ENCODE results near the gene FRYL.
A peak's percentile ranks its signal among the peaks of the same experiment; 100 is the strongest.
"Not testable (repeated sequence)": the region's sequence is repeated elsewhere in the genome, so short reads cannot be mapped to it uniquely, and the experiment has no call there.

Gene FRYL

DNA sequence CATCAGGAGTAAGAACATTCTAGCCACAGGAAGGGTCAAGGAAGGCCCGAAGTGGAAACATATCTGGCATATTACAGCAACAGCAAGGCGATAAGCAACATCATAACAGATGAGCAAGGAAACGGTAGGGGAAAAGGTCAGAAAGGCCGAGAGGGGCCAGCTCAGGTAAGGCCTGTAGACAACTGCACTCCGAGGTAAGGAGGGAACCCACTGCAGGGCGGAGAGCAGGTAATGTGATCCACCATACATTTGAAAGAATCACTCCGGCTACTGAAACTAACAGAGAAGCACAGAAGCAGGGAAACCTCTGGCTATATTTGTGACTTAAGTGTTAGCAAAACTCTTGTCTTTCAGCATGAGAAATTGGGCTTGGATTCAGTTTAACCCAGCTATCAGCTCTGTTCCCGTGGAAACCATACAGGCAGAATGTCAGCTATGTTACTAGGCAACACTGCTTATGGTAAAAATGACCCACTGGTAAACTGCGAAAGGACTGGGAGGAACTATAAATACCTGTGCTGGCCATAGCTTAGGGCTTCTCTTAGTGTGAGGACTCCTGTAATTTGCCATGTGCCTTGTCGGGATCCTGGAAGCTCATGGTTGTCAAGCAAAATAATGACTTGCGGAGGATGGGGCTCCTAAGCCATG, 31.0 kb downstream of the FRYL start:
- DNase-seq (ENCODE audit: low read depth in 2 of 3, low spot score in 2 of 3) = no peak

DNA sequence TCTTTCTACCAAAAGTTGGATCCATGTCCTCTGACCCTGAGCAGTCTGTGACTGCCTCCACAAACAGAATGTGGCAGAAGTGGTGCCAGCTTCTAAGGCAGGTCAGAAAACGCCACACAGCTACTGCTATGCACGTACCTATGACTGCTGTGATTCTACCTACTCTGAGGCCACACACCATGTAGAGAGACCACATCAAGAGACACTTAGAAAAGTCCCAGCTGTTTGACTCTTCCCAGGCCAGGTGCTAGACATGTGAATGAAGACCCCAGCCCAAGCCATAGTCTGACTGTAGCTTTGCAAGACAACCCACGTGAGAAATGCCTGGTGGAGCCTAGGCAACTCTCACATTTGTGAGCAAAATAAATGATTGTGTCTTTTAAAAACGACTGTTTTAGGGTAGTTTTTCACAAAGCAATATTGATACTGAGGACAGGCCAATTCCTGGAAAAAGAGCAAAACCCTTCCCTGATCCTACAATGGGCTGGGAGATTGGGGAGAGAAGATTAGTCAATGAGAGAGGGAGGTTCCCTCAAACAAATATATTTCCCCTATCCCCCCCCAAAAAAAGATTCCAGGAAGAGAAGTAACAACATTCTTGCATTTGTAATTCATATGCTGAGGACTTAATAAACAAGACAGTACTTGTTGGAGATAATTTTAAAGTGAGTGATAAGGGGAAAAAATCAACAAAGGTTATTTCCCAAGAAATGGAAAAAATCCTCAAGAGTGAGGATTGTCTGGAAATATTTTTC, 33.3 kb downstream of the FRYL start:
- no peak for DNase-seq (ENCODE audit: low read depth in 2 of 3, low spot score in 2 of 3)

DNA sequence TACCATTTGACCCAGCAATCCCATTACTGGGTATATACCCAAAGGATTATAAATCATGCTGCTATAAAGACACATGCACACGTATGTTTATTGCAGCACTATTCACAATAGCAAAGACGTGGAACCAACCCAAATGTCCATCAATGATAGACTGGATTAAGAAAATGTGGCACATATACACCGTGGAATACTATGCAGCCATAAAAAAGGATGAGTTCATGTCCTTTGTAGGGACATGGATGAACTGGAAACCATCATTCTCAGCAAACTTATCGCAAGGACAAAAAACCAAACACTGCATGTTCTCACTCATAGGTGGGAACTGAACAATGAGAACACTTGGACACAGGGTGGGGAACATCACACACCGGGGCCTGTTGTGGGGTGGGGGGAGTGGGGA, 34.9 kb downstream of the FRYL start:
- not testable (repeated sequence) for DNase-seq (ENCODE audit: low read depth in 2 of 3, low spot score in 2 of 3)

DNA sequence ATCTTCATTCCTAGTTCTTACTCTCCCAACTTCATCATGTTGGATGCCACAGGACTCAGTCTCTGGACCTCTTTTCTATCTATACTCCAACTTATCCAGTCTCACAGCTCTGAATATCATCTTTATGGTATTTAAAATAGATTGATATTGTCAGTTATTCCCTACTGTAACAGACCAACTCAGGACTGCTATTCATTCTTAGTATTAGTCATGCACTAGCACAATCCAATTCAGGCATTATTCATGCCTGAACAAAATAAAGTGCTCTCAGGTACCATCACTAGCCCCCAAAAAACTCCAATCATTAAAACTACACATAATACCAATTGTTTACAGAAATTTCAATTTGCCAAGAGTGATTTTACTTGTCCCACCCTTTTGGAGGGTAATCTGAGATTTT, 37.7 kb downstream of the FRYL start:
- no peak for DNase-seq (ENCODE audit: low read depth in 2 of 3, low spot score in 2 of 3)

DNA sequence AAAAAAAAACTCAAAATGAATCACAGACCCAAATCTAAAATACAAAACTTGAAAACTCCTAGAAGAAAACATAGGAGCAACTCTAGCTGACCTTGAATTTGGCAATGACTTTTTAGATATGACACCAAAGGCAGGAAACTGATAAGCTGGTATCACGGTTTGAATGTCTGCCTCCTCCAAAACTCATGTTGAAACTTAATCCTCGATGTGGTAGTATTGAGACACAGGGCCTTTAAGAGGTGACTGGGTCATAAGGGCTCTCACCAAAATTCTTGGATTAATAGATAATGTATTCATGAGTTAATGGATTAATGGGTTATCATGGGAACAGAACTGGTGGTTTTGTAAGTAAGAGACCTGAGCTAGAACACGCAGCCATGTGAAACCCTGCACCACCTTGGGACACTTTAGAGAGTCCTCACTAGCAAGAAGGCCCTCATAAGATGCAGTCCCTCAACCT, 40.5 kb downstream of the FRYL start:
- no peak for DNase-seq (ENCODE audit: low read depth in 2 of 3, low spot score in 2 of 3)

DNA sequence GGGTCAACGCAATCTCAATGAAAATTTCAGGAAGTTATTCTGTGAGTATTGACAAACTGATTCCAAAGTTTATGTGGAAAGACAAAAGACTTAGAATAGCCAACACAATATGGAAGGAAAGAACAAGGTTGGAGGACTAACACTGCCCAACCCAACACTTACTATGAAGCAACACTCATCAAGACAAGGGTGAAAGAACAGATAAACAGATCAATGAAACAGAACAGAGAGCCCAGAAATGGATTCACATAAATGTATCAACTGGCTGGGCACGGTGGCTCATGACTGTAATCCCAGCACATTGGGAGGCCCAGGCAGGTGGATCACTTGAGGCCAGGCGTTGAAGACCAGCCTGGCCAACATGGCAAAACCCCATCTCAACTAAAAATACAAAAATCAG, 41.2 kb downstream of the FRYL start:
- DNase-seq (ENCODE audit: low read depth in 2 of 3, low spot score in 2 of 3) = no peak

DNA sequence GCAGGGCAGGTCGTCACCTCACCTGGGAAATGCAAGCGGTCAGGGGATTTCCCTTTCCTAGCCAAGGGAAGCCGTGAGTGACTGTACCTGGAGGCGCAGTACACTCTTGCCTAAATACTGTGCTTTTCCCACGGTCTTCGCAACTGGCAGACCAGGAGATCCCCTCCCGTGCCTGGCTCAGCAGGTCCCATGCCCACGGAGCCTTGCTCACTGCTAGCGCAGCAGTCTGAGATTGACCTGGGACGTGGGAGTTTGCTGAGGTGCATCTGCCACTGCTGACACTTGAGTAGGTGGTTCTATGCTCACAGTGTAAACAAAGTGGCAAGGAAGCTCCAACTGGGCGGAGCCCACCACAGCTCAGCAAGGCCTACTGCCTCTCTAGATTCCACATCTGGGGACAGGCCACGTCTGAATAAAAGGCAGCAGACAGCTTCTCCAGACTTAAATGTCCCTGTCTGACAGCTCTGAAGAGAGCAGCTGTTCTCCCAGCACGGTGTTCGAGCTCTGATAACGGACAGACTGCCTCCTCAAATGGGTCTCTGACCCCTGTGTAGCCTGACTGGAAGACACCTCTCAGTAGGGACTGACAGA, 51.1 kb downstream of the FRYL start:
- DNase-seq (ENCODE audit: low read depth in 2 of 3, low spot score in 2 of 3) = peak in 1 of 3 experiments; percentile 9

DNA sequence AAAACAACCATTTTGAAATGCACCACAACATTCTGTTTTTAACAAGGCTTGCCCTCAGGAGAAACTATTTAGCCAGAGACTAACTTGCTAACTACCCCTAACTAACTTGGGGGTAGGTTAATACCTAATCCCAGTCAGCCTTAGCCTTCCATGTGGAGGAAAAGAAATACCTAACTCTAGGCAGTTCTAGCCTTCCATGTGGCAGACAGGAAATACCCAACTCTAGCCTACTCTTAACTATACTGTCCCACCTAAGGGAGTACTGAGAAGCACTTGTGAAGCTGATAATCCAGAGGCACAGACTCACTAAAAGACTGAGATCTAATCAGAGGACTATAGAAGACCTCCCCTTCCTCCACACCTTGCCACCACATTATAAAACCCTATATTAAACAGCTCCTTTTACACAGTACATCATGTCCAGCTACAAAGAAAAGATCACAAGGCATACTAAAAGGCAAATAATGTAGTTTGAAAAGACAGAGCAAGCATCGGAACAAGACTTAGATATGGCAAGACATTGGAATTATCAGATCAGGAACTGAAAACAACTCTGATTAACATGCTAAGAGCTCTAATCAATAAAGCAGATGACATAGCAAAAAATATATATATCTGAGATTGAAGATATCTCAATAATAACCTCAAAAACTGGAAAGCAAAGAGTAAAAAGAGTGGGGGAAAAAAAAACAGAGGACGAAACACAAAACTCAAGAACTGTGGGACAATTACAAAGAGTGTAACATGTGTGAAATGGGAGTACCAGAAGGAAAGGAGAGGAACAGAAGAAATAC, 52.2 kb downstream of the FRYL start:
- no peak for DNase-seq (ENCODE audit: low read depth in 2 of 3, low spot score in 2 of 3)

DNA sequence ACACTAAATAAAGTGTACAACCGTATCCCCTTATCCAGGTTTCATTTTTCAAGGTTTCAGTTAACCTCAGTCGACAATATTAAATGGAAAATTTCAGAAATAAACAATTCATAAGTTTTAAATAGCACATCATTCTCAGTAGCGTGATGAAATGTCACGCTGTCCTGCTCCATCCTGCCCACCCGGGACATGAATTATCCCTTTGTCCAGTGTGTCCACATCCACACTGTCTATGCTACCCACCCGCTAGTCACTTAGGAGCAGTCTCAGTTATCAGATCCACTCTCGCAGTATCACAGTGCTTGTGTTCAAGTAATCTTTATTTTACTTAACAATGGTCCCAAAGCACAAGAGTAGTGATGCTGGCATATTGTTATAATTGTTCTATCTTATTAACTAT, 54.7 kb downstream of the FRYL start:
- no peak for DNase-seq (ENCODE audit: low read depth in 2 of 3, low spot score in 2 of 3)

DNA sequence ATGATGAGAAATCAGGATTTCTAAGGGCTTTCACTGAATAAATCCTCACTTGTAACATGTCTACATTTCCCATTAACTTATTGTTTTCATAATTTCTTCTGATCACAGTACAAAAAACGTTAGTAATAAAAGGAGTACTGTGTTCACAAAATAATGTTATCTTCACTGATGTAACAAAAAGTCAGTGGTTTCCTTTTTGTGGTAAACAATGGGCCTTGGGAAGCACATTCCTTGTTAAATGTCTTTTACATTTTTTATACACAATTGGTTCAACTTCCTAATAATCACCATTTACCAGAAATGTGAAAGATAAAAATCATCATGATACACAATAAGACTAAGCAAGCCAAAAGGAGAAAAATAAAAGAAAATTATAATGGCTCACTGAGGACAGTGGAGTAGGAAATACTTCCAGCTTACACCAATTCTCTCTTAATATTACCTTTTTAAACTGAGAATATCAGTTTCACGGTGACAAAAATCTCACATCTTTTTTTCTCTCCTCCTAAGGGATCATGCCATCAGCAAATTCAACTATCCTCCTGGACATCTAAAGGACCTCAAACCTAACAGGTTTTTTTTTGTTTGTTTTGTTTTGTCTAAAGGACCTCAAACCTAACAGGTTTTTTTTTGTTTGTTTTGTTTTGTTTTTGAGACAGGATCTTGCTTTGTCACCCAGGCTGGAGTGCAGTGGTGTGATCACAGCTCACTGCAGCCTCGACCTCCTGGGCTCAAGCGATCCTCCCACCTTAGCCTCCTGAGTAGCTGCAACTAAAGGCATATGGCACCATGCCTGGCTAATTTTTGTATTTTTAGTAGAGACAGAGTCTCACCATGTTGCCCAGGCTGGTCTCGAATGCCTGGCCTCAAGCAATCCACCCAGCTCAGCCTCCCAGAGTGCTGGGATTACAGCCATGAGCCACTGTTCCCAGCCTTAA, 57.3 kb downstream of the FRYL start:
- no peak for DNase-seq (ENCODE audit: low read depth in 2 of 3, low spot score in 2 of 3)

DNA sequence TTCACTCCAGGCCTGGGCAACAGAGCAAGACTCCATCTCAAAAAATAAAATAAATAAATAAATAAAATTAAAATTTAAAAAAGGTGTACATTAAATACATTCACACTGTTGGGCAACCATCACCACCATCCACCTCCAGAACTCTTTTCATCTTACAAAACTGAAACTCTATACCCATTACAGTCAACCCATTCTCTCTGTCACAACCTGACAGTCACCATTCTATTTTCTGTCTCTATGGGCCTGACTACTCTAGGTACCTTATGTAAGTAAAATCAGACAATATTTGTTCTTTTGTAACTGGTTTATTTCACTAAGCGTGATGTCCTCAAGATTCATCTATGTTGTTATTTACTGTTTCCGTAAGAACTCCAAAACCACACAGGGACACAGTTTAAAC, 59.6 kb downstream of the FRYL start:
- no peak for DNase-seq (ENCODE audit: low read depth in 2 of 3, low spot score in 2 of 3)

DNA sequence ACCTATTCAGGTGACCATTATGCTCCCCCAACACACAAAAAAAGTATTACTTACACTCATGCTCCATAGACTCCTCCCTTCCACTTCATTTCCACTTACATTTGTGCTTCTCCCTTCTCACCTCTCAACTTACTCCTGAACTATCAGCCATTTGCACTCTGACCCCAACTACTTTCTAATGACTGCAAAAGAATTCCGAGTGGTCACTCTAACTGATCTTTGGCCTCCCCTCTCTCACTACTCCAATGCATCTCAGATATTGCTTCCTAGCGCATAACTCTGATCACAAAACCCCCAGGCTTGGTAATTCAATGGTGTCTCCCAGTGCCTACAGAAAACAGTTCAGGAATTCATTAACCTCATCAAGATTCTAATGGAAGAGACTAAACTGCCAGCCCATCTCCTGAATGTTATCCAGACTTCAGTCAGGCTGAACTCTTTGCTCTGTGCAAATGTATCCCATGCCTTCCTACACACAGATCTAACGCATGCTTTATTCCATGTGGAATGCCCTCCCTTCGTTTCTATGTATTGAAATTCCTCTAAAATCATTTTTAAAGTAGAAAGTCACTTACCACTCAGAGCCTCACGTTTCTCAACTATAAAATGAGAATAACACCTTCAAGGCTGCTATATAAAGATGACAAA, 61.1 kb downstream of the FRYL start:
- DNase-seq (ENCODE audit: low read depth in 2 of 3, low spot score in 2 of 3) = no peak

DNA sequence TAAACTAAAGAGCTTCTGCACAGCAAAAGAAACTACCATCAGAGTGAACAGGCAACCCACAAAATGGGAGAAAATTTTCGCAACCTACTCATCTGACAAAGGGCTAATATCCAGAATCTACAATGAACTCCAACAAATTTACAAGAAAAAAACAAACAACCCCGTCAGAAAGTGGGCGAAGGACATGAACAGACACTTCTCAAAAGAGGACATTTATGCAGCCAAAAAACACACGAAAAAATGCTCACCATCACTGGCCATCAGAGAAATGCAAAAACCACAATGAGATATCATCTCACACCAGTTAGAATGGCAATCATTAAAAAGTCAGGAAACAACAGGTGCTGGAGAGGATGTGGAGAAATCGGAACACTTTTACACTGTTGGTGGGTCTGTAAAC, 63.8 kb downstream of the FRYL start:
- not testable (repeated sequence) for DNase-seq (ENCODE audit: low read depth in 2 of 3, low spot score in 2 of 3)

DNA sequence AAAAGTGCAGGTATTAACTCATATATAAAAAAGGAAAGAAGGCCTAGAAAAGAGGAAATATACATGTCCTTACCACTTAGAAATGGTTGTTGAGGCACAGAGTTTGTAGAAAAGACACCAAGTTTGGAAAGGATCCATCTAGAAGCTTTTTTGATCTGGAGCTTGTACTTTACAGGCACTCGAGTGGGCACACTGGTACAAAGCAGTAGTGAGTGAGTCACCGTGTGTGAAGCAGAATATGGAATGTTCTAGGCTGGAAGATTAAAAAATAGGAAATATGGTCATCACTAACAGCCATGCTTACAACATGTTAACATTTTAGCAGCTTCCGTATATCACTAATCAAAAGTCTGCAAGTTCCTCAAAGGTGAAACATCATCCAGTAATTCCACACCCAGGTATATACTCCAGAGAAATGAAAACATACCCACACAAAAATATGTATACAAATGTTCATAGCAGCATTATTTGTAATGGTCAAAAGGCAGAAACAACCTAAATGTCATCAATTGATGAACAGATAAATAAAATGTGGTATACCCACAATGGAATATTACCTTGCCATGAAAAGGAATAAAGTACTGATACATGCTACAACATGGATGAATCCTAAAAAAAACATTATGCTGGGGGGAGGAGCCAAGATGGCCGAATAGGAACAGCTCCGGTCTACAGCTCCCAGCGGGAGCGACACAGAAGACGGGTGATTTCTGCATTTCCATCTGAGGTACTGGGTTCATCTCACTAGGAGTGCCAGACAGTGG, 69.5 kb downstream of the FRYL start:
- DNase-seq (ENCODE audit: low read depth in 2 of 3, low spot score in 2 of 3) = no peak

DNA sequence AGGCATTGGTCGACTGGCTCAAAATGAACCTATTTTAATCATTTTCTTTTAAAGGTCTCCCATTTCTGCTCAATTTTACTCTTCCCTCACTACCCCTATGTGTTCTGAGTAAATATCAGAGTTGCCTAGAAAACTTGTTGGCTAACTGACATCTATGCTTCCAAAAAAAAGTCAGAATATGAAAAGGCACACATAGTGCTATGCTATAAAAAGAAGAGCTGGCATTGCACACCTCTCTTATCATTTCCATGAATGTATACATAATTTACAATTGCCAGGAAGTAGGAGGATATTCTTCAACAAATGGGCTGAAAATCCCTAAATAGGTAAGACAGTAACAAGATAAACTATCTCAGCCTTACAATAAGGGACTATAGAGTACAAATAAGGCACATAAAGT, 70.2 kb downstream of the FRYL start:
- no peak for DNase-seq (ENCODE audit: low read depth in 2 of 3, low spot score in 2 of 3)

DNA sequence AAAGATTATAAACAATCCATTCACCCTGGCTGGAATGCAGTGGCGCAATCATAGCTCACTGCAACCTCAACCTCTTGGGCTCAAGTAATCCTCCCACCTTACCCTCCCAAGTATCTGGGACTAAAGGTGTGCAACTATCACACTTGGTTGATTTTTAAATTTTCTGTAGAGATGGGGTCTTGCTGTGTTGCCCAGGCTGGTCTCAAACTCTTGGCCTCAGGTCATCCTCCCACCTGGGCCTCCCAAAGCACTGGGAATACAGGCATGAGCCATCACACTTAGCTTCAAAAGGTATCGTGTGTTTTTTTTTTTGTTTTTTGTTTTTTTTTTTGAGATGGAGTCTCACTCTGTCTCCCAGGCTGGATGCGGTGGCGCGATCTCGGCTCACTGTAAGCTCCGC, 71.5 kb downstream of the FRYL start:
- no peak for DNase-seq (ENCODE audit: low read depth in 2 of 3, low spot score in 2 of 3)

DNA sequence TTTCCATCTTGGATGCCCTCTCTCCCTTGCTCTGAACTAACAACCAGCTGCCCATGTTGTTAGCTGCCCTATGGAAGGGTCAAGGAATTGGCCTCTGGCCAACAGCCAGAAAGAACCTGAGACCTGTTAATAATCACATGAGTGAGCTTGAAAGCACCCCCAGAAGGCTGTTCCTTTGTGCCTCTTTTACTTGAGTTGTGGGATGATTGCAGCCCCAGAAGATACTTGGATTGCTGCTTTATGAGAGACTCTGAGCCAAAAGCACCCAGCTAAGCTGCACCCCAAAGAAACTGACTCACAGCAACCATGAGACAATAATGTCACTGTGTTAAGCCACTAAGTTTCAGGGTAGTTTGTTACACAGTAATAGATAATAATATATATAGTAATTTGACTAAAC, 73.3 kb downstream of the FRYL start:
- no peak for DNase-seq (ENCODE audit: low read depth in 2 of 3, low spot score in 2 of 3)

DNA sequence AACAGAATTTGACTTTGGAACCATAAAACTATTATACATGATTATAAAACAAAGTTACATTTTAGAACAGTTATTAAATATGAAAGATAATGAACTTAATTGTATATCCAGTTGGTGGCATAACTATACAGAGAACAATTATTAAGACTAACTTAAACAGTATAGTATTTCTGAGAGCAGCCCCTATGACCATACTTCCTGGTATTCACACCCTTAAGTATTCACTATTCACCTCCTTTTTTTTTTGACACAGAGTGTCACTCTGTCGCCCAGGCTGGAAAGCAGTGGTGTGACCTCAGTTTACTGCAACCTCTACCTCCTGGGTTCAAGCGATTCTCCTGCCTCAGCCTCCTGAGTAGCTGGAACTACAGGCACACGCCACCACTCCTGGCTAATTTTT, 74.5 kb downstream of the FRYL start:
- no peak for DNase-seq (ENCODE audit: low read depth in 2 of 3, low spot score in 2 of 3)

DNA sequence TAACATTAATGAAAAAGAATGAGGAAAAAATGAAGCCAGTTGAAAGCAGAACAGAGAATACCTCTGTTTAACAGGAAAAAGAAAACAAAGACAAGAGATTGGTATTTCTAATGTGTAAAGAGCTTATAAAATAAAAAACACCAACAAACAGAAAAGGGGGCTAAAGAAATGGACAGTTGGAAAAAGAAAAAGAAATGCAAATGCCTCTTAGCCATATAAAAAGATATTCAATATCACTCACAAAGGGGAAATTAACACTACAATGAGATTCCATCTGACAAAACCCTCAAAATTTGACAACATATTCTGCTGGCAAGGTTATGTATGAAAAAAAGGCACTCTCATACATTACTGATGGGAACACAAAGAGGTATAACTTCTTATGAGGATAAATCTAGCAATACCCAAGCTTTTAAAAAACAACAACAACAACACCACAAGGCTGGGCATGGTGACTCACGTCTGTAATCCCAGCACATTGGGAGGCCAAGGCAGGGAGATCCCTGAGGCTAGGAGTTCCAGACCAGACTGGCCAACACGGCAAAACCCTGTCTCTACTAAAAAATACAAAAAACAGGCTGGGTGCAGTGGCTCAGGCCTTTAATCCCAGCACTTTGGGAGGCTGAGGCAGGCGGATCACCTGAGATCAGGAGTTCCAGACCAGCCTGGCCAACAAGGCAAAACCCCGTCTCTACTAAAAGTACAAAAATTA, 75.8 kb downstream of the FRYL start:
- DNase-seq (ENCODE audit: low read depth in 2 of 3, low spot score in 2 of 3) = no peak
